Astrocyte of the hippocampus (primary cell): ENCODE data around the gene CHRM4.
A peak's percentile ranks its signal among the peaks of the same experiment; 100 is the strongest.
"Not testable (repeated sequence)": the region's sequence is repeated elsewhere in the genome, so short reads cannot be mapped to it uniquely, and the experiment has no call there.

Experiments used
- DNase-seq: peaks from one replicate; pipeline ENCODE4 v3.0.0; 2011; ENCODE audit warnings: low read depth, low spot score

CHRM4 gene

GRCh38 chr11:46381819-46382645, 9.5 kb downstream of the CHRM4 start:
- DNase-seq, result peak; percentile 70

- DNase-seq, result peak; percentile 79
Observed at GRCh38 chr11:46381048-46381818, 10.3 kb downstream of the CHRM4 start, which contains the start of gene MDK. TSS of gene MDK (plus strand) at chr11:46381669. CDS start at chr11:46382058, 389 bp downstream.

- peak; percentile 71 for DNase-seq
Observed at GRCh38 chr11:46380340-46381047, 11.1 kb downstream of the CHRM4 start.

GRCh38 chr11:46379482-46380293, 11.9 kb downstream of the CHRM4 start:
- not testable (repeated sequence) for DNase-seq

DNA sequence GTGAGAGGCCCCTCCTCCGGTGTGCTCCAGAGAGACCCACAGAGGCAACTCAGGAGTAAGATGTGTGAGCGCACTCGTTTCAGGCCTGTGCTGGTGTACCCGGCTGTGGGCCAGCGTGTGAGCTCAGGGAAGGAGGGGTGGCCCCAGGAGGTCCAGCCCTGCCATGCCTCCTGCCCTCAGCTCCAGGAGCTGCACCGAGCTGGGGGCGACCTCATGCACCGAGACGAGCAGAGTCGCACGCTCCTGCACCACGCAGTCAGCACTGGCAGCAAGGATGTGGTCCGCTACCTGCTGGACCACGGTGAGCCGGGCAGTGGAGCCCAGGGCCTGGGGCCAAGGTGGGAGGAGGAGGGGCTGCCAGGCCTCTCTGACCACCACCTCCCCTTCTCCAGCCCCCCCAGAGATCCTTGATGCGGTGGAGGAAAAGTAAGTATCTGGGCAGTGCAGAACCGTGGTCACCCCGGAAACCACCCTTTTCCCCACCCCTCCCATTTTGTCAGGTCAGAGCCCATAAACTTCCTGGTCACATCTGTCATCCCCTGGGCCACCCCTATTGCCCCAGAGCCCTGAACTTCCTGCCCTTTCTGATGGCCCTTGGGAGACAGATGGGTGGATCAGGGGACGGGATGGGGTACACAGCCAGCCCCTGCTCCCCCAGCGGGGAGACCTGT, 12.6 kb downstream of the CHRM4 start:
- DNase-seq, result no peak

- DNase-seq, result no peak
Observed at GRCh38 chr11:46378296-46378695, 13.3 kb downstream of the CHRM4 start.

DNA sequence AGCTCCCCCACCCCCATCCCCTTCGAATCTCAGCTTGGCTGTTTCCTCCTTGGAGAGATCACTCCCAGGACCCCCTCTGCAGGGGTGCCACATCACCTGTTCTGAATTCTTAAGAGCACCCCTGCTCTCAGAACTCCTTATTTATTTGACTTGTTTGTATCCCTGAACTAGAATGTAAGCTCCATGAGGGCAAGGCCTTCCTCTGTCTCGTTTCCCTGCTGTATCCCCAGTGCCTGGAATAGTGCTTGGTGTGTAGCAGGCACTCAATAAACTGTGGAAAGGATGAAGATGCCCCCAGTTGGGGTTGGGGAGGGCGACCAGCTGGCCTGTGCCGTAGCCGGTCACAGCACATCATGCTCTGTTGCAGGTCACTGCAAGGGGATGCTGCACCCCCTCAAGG, 13.7 kb downstream of the CHRM4 start:
- DNase-seq, result no peak

- no peak for DNase-seq
Observed at GRCh38 chr11:46377290-46377689, 14.3 kb downstream of the CHRM4 start.

- DNase-seq, result no peak
Observed at GRCh38 chr11:46376258-46377050, 15.1 kb downstream of the CHRM4 start.

DNA sequence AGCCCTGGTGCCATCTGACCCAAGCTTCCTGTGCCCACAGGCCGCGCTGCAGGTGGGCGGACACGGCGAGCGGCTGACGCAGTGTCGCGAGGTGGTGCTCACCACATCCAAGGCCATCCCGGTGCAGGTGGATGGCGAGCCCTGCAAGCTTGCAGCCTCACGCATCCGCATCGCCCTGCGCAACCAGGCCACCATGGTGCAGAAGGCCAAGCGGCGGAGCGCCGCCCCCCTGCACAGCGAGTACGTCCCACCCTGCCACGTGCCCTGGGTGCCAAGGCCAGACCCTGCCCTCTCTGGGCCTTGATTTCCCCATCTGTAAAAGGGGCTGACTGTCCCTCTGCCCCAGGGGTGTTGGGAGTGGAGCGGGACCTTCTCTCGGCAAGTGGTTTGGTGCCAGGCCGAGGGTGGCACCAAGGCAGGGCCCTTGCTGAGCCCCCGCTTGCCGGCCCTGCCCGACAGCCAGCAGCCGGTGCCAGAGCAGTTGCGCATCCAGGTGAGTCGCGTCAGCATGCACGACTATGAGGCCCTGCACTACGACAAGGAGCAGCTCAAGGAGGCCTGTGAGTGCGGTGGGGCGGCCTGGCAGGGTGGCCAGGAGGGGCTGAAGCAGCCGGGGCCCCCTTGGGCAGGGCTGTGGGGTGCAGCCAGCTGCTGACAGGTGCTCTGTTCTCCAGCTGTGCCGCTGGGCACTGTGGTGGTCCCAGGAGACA, 16.0 kb downstream of the CHRM4 start:
- no peak for DNase-seq

GRCh38 chr11:46374815-46375214, 16.8 kb downstream of the CHRM4 start:
- DNase-seq, result no peak

GRCh38 chr11:46373787-46374740, 17.5 kb downstream of the CHRM4 start:
- DNase-seq, result no peak

- DNase-seq, result not testable (repeated sequence)
Observed at GRCh38 chr11:46372501-46372900, 19.1 kb downstream of the CHRM4 start.

DNA sequence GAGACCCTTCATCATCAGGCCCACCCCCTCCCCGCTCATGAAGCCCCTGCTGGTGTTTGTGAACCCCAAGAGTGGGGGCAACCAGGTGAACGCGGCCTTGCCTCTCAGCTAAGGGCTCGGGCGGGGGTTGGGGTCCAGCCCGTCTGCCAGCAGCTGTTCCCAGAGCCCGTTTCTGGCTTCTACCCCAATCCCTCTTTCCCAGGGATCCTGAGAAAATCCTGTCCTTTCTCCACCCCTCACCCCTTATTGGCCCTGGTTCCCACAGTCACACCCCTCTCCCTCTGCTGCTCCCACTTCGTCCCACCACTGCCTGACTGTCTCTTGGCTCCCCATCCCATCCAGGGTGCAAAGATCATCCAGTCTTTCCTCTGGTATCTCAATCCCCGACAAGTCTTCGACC, 19.5 kb downstream of the CHRM4 start:
- DNase-seq, result no peak

DNA sequence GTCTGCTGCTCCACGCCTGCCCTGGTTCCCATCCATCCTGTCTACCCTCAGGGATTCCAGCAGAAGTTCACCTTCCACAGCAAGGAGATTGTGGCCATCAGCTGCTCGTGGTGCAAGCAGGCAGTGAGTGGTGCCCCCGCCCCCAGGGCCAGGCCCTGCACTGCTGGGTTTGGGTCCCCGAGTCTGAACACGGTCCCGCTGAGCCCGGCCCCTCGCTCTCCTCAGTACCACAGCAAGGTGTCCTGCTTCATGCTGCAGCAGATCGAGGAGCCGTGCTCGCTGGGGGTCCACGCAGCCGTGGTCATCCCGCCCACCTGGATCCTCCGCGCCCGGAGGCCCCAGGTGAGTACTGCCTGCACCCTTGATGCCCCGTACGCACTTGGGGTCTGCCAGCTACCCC, 20.3 kb downstream of the CHRM4 start:
- not testable (repeated sequence) for DNase-seq

- DNase-seq, result no peak
Observed at GRCh38 chr11:46370253-46370652, 21.3 kb downstream of the CHRM4 start.

DNA sequence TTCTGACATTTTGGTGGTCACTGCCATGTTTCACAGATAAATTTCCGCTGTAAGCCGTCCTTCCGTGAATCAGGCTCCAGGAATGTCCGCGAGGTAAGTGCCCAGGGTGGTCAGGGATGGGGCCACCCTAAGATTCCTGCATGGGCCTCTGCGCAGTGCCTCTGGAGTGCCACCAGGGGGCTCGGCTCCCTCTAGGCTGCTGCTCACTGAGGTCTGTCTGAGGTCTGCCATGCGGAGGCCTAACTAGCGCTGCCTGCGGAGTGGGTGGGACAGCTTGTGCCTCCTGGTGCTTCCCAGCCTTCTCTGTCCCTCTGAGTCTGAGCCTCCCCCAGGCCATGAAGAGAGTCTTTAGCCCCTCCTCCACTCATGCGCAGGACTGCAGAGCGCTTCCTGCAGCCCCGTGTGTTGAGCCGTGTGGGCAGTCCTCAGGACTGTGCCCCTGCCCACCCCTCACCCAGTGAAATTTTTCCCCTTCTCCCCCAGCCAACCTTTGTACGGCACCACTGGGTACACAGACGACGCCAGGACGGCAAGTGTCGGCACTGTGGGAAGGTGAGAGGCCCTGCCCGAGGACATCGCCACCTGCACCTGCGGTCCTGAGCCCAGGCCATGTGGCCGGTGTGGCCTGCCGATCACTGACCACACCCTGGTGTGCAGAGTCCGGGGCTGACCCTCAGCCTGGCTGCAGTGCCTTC, 22.0 kb downstream of the CHRM4 start:
- peak; percentile 90 for DNase-seq

- DNase-seq, result no peak
Observed at GRCh38 chr11:46367916-46368267, 23.7 kb downstream of the CHRM4 start.
